ENCODE data around the gene IFRD2.

IFRD2 gene

GRCh38 chr3:50278123-50278879, 13.9 kb downstream of the IFRD2 start:
- TF ChIP-seq, protein P1, sequence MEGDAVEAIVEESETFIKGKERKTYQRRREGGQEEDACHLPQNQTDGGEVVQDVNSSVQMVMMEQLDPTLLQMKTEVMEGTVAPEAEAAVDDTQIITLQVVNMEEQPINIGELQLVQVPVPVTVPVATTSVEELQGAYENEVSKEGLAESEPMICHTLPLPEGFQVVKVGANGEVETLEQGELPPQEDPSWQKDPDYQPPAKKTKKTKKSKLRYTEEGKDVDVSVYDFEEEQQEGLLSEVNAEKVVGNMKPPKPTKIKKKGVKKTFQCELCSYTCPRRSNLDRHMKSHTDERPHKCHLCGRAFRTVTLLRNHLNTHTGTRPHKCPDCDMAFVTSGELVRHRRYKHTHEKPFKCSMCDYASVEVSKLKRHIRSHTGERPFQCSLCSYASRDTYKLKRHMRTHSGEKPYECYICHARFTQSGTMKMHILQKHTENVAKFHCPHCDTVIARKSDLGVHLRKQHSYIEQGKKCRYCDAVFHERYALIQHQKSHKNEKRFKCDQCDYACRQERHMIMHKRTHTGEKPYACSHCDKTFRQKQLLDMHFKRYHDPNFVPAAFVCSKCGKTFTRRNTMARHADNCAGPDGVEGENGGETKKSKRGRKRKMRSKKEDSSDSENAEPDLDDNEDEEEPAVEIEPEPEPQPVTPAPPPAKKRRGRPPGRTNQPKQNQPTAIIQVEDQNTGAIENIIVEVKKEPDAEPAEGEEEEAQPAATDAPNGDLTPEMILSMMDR (IDR thresholded peaks at IDR 0.05; ENCODE audit: insufficient read depth, low read depth, low read length, missing control alignments) = no peak
- H3K4me3 ChIP-seq (ENCODE audit: low read depth, low read length) = no peak overlapping the region
- no peak for DNase-seq (ENCODE audit: low read depth)

- no peak overlapping the region for H3K4me3 ChIP-seq (ENCODE audit: low read depth, low read length)
- TF ChIP-seq, protein P1 (IDR thresholded peaks at IDR 0.05; ENCODE audit: insufficient read depth, low read depth, low read length, missing control alignments) = no peak
- DNase-seq (ENCODE audit: low read depth) = no peak
Measured at GRCh38 chr3:50276762-50277101, 15.5 kb downstream of the IFRD2 start.

DNA sequence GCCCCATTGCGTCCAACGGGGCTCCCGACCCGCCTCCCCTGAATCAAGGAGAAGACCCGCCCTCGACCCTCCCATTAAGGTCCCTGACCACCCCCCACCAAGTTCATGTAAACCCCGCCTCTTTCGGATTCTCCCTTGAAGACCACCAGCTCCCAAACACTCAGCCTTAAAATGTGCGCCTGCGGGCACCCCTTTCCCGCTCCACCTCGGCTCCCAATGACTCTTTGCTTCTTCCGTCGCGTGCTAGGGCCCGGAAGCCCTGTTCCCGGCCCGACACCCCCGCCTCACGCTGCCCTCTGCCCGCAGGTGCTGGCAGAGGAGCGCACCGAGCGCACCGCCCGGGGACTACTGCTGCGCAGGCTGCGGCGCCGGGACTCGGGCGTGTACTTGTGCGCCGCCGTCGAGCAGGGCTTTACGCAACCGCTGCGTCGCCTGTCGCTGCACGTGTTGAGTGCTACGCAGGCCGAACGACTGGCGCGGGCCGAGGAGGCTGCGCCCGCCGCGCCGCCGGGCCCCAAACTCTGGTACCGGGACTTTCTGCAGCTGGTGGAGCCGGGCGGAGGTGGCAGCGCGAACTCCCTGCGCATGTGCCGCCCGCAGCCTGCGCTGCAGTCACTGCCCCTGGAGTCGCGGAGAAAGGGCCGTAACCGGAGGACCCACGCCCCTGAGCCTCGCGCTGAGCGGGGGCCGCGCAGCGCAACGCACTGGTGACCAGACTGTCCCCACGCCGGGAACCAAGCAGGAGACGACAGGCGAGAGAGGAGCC, 16.1 kb downstream of the IFRD2 start:
- DNase-seq (ENCODE audit: low read depth) = no peak
- TF ChIP-seq, protein P1 (IDR thresholded peaks at IDR 0.05; ENCODE audit: insufficient read depth, low read depth, low read length, missing control alignments) = no peak
- no peak overlapping the region for H3K4me3 ChIP-seq (ENCODE audit: low read depth, low read length)

DNA sequence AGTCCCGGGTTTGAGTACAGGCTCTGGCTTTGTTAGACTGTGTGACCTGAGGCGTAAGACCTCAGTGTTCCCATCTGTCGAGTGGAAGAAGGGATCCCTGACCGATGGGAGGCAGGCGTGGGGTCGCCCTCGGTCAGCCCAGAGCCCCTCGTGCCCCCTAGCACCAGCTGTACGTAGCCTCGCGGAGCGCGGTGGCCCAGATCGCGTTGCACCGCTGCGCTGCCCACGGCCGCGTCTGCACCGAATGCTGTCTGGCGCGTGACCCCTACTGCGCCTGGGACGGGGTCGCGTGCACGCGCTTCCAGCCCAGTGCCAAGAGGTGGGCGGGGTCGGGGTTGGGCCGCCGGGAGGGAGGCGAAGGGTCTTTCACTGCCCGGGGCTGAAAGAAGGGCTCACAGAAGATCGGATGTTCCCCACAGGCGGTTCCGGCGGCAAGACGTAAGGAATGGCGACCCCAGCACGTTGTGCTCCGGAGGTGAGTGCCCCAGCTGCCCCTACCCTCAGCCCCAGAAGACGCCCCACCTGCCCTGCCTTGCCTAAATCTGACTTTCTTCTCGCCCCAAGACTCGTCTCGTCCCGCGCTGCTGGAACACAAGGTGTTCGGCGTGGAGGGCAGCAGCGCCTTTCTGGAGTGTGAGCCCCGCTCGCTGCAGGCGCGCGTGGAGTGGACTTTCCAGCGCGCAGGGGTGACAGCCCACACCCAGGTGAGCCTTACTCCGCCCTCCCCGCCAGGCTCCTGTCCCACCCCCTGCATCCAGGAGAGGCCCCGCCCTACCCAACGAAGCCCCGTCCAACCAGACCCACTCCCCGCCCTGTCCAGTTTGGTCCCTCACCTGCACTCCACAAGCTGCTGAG, 16.9 kb downstream of the IFRD2 start:
- no peak overlapping the region for H3K4me3 ChIP-seq (ENCODE audit: low read depth, low read length)
- TF ChIP-seq, protein P1 (IDR thresholded peaks at IDR 0.05; ENCODE audit: insufficient read depth, low read depth, low read length, missing control alignments) = no peak
- DNase-seq (ENCODE audit: low read depth) = no peak

GRCh38 chr3:50274371-50275104, 17.7 kb downstream of the IFRD2 start:
- H3K4me3 ChIP-seq (ENCODE audit: low read depth, low read length) = no peak overlapping the region
- DNase-seq (ENCODE audit: low read depth) = peak; percentile 85
- TF ChIP-seq, protein P1 (IDR thresholded peaks at IDR 0.05; ENCODE audit: insufficient read depth, low read depth, low read length, missing control alignments) = peak; percentile 78

GRCh38 chr3:50273689-50274065, 18.6 kb downstream of the IFRD2 start:
- TF ChIP-seq, protein P1 (IDR thresholded peaks at IDR 0.05; ENCODE audit: insufficient read depth, low read depth, low read length, missing control alignments) = no peak
- H3K4me3 ChIP-seq (ENCODE audit: low read depth, low read length) = no peak overlapping the region

More at GRCh38 chr3:50273689-50274065, 18.6 kb downstream of the IFRD2 start:
- no peak for DNase-seq (ENCODE audit: low read depth)
